ENCODE data around the gene SNX22. TPM values are rescaled to one million over a fixed set of nuclear protein-coding genes. Genes with fewer than 3 reads are reported as not detected.

Gene SNX22
- total RNA-seq, 4 donors from 2014 or later: 0.13 to 0.19 TPM; not detected in 2

DNA sequence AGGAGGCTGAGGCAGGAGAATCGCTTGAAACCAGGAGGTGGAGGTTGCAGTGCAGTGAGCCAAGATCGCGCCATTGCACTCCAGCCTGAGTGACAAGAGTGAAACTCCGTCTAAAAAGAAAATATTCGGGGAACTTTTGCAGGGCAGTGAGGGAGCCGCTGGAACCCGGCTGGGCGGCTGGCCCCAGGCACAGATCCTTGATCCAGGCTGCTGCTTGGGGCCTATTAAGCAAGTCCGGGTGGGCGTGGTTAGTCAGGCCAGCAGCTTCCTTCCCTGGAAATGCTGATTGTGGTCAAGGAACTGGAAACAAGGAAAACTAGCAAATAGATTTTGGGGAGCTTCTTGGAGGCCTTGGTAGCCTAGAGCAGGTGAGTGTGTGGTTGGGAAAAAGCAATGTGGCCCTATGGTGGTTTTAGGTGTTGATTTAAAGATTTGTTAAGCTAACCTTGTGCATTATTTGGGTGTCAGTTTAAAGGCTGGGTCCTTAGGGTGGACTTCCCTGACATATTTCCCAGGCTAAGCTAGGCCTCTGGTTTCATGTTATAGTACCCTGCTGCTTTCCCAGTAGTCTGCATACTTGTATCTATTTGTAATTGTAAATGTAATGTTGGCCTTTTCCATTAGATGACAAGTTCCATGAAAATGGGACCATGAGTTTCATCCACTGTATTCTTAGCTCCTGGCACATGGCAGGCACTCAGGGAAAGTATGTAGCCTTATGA, 17.7 kb upstream of the SNX22 start:
- WGBS, 2 donors (ENCODE audit: low coverage in 1 of 2): 100% methylated on average over 1 of the region's 10 CpGs; no CpG with 5 or more reads in 1 of the 2 donors
- Histone ChIP-seq H3K27ac (no peak overlapping the region), H3K36me3 (peaks cover 0 to 100% of the 10 kb centered on the region in 2 donors), H3K9me3 (no peaks in the 10 kb centered on the region), H3K4me3 (no peak overlapping the region), H3K4me1 (no peaks in the 10 kb centered on the region), H3K27me3 (no peaks in the 10 kb centered on the region)
- no peak for ATAC-seq
- TF ChIP-seq, protein P1, sequence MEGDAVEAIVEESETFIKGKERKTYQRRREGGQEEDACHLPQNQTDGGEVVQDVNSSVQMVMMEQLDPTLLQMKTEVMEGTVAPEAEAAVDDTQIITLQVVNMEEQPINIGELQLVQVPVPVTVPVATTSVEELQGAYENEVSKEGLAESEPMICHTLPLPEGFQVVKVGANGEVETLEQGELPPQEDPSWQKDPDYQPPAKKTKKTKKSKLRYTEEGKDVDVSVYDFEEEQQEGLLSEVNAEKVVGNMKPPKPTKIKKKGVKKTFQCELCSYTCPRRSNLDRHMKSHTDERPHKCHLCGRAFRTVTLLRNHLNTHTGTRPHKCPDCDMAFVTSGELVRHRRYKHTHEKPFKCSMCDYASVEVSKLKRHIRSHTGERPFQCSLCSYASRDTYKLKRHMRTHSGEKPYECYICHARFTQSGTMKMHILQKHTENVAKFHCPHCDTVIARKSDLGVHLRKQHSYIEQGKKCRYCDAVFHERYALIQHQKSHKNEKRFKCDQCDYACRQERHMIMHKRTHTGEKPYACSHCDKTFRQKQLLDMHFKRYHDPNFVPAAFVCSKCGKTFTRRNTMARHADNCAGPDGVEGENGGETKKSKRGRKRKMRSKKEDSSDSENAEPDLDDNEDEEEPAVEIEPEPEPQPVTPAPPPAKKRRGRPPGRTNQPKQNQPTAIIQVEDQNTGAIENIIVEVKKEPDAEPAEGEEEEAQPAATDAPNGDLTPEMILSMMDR (IDR thresholded peaks at IDR 0.05): no peak
- TF ChIP-seq POLR2AphosphoS5 (IDR thresholded peaks at IDR 0.05) (no peak), POLR2A (IDR thresholded peaks at IDR 0.05) (no peak), EP300 (IDR thresholded peaks at IDR 0.05) (no peak)

DNA sequence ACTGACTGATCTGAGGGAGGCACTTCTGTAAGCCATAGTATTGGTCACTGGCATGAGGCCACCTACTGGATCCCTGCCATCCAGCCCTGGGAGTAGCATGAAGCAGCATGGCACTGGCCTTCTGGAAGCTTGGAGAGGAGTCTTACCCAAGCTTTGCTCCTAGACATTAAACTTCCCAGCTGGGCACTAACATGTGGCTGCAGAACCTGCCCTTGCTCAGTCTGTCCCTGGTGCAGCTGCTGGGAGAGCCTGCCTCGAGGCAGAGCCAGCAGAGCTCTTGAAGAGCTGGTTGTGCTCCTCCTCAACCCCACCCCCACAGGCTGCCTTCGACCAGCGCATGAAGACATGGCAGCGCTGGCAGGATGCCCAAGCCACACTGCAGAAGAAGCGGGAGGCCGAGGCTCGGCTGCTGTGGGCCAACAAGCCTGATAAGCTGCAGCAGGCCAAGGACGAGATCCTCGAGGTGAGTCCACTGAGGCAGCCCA, 17.1 kb upstream of the SNX22 start:
- Histone ChIP-seq H3K9me3 (no peaks in the 10 kb centered on the region), H3K27ac (no peak overlapping the region), H3K4me3 (no peak overlapping the region), H3K27me3 (no peaks in the 10 kb centered on the region), H3K36me3 (peaks cover 0 to 96% of the 10 kb centered on the region in 2 donors), H3K4me1 (no peaks in the 10 kb centered on the region)
- no peak for TF ChIP-seq POLR2AphosphoS5 (IDR thresholded peaks at IDR 0.05)
- no peak for TF ChIP-seq EP300 (IDR thresholded peaks at IDR 0.05)
- no peak for TF ChIP-seq POLR2A (IDR thresholded peaks at IDR 0.05)
- TF ChIP-seq, protein P1 (IDR thresholded peaks at IDR 0.05): no peak
- no peak for ATAC-seq
- WGBS, 2 donors (ENCODE audit: low coverage in 1 of 2): no CpG with 5 or more reads among the region's 9 CpGs

DNA sequence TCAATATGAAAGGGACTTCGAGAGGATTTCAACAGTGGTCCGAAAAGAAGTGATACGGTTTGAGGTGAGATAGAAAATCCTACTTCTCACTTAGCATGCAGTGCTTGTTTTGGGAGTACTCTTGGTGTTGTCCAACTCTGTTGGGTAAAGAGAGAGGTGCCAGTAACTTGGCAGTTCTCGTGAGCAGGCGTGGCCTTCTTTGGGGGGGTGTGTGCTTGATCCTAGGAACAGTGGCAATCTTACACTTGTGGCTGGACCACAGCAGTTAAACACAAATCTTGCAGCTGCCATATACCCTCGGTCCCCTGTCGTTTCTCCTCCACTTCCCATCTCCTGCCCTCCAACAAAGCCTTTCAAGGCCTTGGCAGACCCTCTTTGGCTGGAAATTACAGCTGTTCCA, 15.2 kb upstream of the SNX22 start:
- TF ChIP-seq, protein P1 (IDR thresholded peaks at IDR 0.05): no peak
- TF ChIP-seq POLR2A (IDR thresholded peaks at IDR 0.05) (no peak), POLR2AphosphoS5 (IDR thresholded peaks at IDR 0.05) (no peak), EP300 (IDR thresholded peaks at IDR 0.05) (no peak)
- Histone ChIP-seq H3K36me3 (peaks cover 0 to 89% of the 10 kb centered on the region in 2 donors), H3K4me1 (no peaks in the 10 kb centered on the region), H3K4me3 (no peak overlapping the region), H3K27me3 (no peaks in the 10 kb centered on the region), H3K27ac (no peak overlapping the region), H3K9me3 (no peaks in the 10 kb centered on the region)
- no peak for ATAC-seq
- 84 to 93% methylated on average over 4 to 7 of the region's 7 CpGs for WGBS, 2 donors (ENCODE audit: low coverage in 1 of 2)

DNA sequence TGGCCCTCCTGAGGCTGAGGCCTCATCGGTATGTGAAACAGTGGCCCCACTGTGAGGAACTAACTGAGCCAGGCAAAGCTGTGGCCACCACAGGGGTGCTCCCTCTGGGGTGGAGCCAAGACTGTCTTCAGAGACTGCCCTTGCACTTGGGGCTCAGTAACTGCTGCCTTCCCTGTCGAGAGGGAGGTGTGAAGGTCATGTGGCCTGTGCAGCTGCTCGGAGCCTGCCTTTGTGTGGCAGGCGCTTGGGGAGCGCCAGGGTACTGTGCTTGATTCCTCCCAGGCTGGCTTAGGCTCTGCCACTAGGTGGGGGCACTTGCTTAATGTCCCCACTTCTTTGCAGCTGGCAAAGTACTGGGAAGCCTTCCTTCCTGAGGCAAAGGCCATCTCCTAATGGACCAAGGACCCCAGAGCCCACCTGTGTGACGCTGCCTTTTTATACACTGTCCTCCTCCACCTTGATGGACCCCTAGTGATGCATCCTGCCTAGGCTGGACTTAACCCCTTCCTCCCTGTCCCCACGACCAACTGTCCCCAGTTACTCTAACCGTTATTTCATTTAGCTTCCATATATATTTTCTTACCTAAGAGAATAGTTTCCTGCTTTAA, 14.2 kb upstream of the SNX22 start:
- 72% methylated on average over 4 of the region's 8 CpGs; no CpG with 5 or more reads in 1 of the 2 donors for WGBS, 2 donors (ENCODE audit: low coverage in 1 of 2)
- Histone ChIP-seq H3K4me1 (no peaks in the 10 kb centered on the region), H3K27me3 (no peaks in the 10 kb centered on the region), H3K36me3 (peaks cover 0 to 89% of the 10 kb centered on the region in 2 donors), H3K4me3 (no peak overlapping the region), H3K27ac (no peak overlapping the region), H3K9me3 (no peaks in the 10 kb centered on the region)
- TF ChIP-seq EP300 (IDR thresholded peaks at IDR 0.05) (no peak), POLR2A (IDR thresholded peaks at IDR 0.05) (no peak), POLR2AphosphoS5 (IDR thresholded peaks at IDR 0.05) (no peak)
- TF ChIP-seq, protein P1 (IDR thresholded peaks at IDR 0.05): no peak
- ATAC-seq: no peak

Measured in gastroesophageal sphincter (tissue), 4 donors.